ENCODE data around the gene NSF.

The NSF gene

DNA sequence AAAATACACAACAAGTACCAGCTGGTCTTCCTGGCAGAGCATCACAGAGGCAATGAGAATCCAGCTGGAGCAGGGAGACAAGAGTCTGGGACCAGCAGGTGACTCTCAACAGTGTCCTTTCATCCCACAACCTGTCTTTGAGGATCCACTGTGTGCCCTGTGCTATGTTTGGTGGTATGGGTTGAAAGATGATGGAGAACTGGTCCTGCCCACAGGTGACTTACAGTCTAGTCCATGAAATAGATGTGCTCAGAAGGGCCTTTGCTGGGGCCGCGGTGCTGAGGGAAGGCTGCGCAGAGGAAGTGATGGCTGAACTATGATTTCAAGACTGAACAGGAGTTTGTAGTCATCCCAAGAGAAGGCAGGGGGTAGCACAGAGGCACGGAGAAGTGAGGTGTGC, 210.1 kb downstream of the NSF start:
- ATAC-seq (no peak), DNase-seq (ENCODE audit: low spot score in 2 of 2) (no peak)
- Mint-ChIP-seq H3K9me3 (peaks cover 2% of the 10 kb centered on the region), H3K4me3 (no peak overlapping the region), H3K27ac (no peak overlapping the region), H3K36me3 (no peaks in the 10 kb centered on the region), H3K4me1 (no peaks in the 10 kb centered on the region)

DNA sequence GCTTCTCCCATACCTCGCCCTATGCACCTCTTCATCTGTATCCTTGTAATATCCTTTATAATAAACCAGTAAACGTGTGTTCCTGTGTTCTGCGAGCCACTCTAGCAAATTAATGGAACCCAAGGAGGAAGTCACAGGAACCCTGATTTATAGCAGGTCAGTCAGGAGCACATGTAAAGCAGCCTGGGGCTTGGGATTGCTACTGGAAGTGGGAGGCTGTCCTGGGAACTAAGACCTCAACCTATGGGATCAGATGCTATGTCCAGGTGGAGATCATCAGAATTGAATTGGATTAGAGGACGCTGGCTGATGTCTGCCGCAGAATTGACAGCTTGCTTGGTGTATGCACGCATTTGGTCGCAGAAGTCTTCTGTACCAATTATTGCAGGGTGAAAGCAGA, 212.3 kb downstream of the NSF start:
- no peaks in the 10 kb centered on the region for H3K4me1 Mint-ChIP-seq

DNA sequence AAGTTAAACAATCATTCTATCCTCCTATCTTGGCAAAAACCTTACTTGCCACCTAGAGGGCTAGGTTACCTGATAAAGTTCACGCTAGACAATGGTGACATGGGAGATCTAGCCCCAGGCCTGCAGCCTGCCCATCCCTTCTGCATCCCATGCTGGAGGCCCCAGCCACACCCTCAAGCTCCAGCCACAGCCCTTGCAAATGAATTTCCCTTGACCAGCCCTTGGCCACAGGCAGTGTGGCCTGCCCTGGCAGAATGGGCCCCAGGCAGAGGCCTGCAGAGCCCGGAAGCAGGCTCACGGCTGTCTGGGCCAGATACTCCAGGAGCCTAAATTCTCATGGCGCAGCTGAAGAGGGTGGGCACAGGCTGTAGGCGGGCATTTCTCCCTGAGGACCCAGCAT, 213.1 kb downstream of the NSF start:
- Mint-ChIP-seq H3K4me3 (no peak overlapping the region), H3K27ac (no peak overlapping the region), H3K4me1 (no peaks in the 10 kb centered on the region), H3K9me3 (peaks cover 2% of the 10 kb centered on the region), H3K36me3 (no peaks in the 10 kb centered on the region)
- ATAC-seq (no peak), DNase-seq (ENCODE audit: low spot score in 2 of 2) (no peak)

More for the DNA sequence above, 212.3 kb downstream of the NSF start:
- ATAC-seq (no peak), DNase-seq (ENCODE audit: low spot score in 2 of 2) (no peak)
- H3K36me3 Mint-ChIP-seq = no peaks in the 10 kb centered on the region
- H3K4me3 Mint-ChIP-seq = no peak overlapping the region
- peaks cover 2% of the 10 kb centered on the region for H3K9me3 Mint-ChIP-seq
- no peak overlapping the region for H3K27ac Mint-ChIP-seq

DNA sequence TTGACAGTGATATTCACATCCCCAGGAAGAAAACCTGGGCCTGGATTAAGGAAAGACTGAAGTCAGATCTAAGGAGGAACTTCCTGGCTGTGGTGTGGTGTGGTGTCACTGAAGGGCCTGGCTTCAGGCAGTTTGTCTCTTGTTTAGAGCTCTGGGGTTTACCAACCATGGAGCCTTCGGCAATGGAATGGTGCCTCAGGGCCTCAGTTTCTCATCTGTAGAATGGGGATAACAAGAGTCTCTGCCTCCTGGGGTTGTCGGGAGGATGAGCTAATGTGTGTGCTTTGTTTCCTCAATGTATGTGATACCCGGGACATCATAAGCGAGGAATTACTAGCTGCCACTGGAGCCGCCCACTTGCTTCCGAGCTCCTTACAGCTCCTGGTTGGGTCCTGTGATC, 215.3 kb downstream of the NSF start:
- ATAC-seq (no peak), DNase-seq (ENCODE audit: low spot score in 2 of 2) (no peak)
- Mint-ChIP-seq H3K4me1 (no peaks in the 10 kb centered on the region), H3K4me3 (no peak overlapping the region), H3K9me3 (peaks cover 2% of the 10 kb centered on the region), H3K36me3 (no peaks in the 10 kb centered on the region), H3K27ac (no peak overlapping the region)
